ENCODE results near the gene ADAMTSL4. TPM values are rescaled to one million over a fixed set of nuclear protein-coding genes. Genes with fewer than 3 reads are reported as not detected.

ADAMTSL4 gene
- polyA plus RNA-seq, 1 of the 3 experiments (the other 2 are of a cell fraction), result 3.4 TPM

DNA sequence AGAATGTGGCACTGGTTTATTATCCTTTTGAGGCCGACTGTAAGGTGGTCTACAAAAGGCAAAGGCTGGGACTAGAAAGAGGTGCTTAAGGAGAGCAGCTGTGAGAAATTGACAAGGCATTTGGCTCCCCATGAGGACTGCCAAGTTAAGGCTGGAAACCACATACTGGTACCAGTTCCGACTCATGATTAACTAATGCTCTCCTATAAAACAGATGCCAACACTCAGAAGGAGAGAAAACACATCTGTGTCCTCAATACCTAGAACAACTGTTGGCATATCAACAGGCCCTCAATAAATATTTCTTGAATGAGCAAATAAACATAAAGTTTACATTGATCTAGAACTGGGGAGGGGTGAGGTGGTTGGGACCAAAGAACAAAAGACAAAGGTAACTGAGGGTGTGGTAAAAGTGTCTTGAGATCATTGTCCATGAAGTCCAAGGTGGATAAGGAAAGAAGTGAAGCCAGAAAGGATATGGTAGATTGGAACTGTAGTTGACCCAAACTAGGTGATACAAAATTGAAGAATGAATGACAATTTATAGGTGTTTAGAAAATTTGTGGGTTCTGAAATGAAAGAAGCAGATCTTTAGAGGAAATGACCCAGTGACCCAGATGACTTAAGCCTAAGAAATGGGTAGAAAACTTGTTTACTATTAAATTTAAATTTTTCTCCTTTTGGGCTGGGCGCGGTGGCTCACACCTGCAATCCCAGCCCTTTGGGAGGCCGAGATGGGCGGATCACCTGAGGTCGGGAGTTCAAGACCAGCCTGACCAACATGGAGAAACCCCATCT is 47.1 kb downstream of the ADAMTSL4 start:
- peaks cover 11% of the 10 kb centered on the region for H3F3A ChIP-seq (replicated peaks; ENCODE audit: insufficient read depth)
- H3K4me1 ChIP-seq (ENCODE audit: control insufficient read depth in 1 of 2, insufficient read depth in 2 of 2, low read depth in 1 of 2, low read length in 1 of 2), result no peaks in the 10 kb centered on the region
- H3K36me3 ChIP-seq (replicated peaks in 1 of 2; ENCODE audit: control insufficient read depth in 1 of 2, insufficient read depth in 2 of 2, low read length in 1 of 2), result no peaks in the 10 kb centered on the region
- H3K4me3 ChIP-seq (ENCODE audit: low read depth in 2 of 2, low read length in 1 of 2), result no peak overlapping the region
- no peaks in the 10 kb centered on the region for H3K79me2 ChIP-seq (ENCODE audit: insufficient read depth)
- no peaks in the 10 kb centered on the region for H3K27me3 ChIP-seq (ENCODE audit: insufficient read depth)
- H2AFZ ChIP-seq (ENCODE audit: low read depth), result no peak overlapping the region
- H3K9me2 ChIP-seq, result no peaks in the 10 kb centered on the region
- H4K20me1 ChIP-seq (ENCODE audit: insufficient read depth), result no peaks in the 10 kb centered on the region
- H3K4me2 ChIP-seq, result no peak overlapping the region
- 96% methylated on average over 6 of the region's 7 CpGs for WGBS (ENCODE audit: low lambda C conversion rate)
- no peaks in the 10 kb centered on the region for H3K9me3 ChIP-seq
- POLR2A ChIA-PET, result interaction anchor here (1.0 kb wide), 1 partner anchor 16 kb away, joined by 4 read pairs; the partner anchor contains the start of gene MCL1
- H3K9ac ChIP-seq, result no peak overlapping the region
- DNase-seq, result no peak
- CTCF ChIA-PET, result no interaction called here
- H3K27ac ChIP-seq (ENCODE audit: low read depth in 2 of 2, low read length in 1 of 2), result no peak overlapping the region
- TF ChIP-seq EZH2phosphoT487 (IDR thresholded peaks at IDR 0.05; ENCODE audit: borderline replicate concordance, low read depth) (no peak), NFIC (IDR thresholded peaks at IDR 0.05; ENCODE audit: borderline replicate concordance) (no peak), RAD21 (IDR thresholded peaks at IDR 0.05; ENCODE audit: low read length) (no peak), TAF1 (IDR thresholded peaks at IDR 0.05; ENCODE audit: borderline replicate concordance, low read depth, low read length) (no peak), RCOR1 (IDR thresholded peaks at IDR 0.05; ENCODE audit: low read length) (no peak), MXI1 (IDR thresholded peaks at IDR 0.05; ENCODE audit: low read depth, low read length) (no peak), GABPA (IDR thresholded peaks at IDR 0.05; ENCODE audit: low read depth) (no peak), TCF12 (IDR thresholded peaks at IDR 0.05) (no peak; the same call in 1 of the 2 replicates), SIN3A (IDR thresholded peaks at IDR 0.05; ENCODE audit: borderline replicate concordance, low read depth, low read length) (no peak), EP300 (IDR thresholded peaks at IDR 0.05; ENCODE audit: borderline replicate concordance in 1 of 2, low read depth in 1 of 2, low read length in 1 of 2) (no peak), MEF2A (IDR thresholded peaks at IDR 0.05; ENCODE audit: borderline replicate concordance, low read depth) (no peak), FOXM1 (IDR thresholded peaks at IDR 0.05; ENCODE audit: low read depth) (no peak), TEAD4 (IDR thresholded peaks at IDR 0.05; ENCODE audit: borderline replicate concordance, insufficient read depth) (no peak), ZBTB33 (IDR thresholded peaks at IDR 0.05; ENCODE audit: borderline replicate concordance, low read depth) (no peak), RFX5 (IDR thresholded peaks at IDR 0.05; ENCODE audit: low read length) (no peak), FOXJ3 (CRISPR knock-in tag; IDR thresholded peaks at IDR 0.05) (no peak), RXRA (IDR thresholded peaks at IDR 0.05; ENCODE audit: borderline replicate concordance, low read depth) (no peak), JUND (IDR thresholded peaks at IDR 0.05) (no peak)
- TF ChIP-seq, protein P1, sequence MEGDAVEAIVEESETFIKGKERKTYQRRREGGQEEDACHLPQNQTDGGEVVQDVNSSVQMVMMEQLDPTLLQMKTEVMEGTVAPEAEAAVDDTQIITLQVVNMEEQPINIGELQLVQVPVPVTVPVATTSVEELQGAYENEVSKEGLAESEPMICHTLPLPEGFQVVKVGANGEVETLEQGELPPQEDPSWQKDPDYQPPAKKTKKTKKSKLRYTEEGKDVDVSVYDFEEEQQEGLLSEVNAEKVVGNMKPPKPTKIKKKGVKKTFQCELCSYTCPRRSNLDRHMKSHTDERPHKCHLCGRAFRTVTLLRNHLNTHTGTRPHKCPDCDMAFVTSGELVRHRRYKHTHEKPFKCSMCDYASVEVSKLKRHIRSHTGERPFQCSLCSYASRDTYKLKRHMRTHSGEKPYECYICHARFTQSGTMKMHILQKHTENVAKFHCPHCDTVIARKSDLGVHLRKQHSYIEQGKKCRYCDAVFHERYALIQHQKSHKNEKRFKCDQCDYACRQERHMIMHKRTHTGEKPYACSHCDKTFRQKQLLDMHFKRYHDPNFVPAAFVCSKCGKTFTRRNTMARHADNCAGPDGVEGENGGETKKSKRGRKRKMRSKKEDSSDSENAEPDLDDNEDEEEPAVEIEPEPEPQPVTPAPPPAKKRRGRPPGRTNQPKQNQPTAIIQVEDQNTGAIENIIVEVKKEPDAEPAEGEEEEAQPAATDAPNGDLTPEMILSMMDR (IDR thresholded peaks at IDR 0.05), result no peak
- TF ChIP-seq, protein P2, sequence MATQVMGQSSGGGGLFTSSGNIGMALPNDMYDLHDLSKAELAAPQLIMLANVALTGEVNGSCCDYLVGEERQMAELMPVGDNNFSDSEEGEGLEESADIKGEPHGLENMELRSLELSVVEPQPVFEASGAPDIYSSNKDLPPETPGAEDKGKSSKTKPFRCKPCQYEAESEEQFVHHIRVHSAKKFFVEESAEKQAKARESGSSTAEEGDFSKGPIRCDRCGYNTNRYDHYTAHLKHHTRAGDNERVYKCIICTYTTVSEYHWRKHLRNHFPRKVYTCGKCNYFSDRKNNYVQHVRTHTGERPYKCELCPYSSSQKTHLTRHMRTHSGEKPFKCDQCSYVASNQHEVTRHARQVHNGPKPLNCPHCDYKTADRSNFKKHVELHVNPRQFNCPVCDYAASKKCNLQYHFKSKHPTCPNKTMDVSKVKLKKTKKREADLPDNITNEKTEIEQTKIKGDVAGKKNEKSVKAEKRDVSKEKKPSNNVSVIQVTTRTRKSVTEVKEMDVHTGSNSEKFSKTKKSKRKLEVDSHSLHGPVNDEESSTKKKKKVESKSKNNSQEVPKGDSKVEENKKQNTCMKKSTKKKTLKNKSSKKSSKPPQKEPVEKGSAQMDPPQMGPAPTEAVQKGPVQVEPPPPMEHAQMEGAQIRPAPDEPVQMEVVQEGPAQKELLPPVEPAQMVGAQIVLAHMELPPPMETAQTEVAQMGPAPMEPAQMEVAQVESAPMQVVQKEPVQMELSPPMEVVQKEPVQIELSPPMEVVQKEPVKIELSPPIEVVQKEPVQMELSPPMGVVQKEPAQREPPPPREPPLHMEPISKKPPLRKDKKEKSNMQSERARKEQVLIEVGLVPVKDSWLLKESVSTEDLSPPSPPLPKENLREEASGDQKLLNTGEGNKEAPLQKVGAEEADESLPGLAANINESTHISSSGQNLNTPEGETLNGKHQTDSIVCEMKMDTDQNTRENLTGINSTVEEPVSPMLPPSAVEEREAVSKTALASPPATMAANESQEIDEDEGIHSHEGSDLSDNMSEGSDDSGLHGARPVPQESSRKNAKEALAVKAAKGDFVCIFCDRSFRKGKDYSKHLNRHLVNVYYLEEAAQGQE (IDR thresholded peaks at IDR 0.05; ENCODE audit: low read depth, low read length), result no peak

All from SK-N-SH (cell line).